ENCODE data around the gene ABHD2. TPM values are rescaled to one million over a fixed set of nuclear protein-coding genes. Genes with fewer than 3 reads are reported as not detected.

Gene ABHD2
- total RNA-seq, 2 experiments from 2014 or later, result 41.5 to 52.1 TPM

DNA sequence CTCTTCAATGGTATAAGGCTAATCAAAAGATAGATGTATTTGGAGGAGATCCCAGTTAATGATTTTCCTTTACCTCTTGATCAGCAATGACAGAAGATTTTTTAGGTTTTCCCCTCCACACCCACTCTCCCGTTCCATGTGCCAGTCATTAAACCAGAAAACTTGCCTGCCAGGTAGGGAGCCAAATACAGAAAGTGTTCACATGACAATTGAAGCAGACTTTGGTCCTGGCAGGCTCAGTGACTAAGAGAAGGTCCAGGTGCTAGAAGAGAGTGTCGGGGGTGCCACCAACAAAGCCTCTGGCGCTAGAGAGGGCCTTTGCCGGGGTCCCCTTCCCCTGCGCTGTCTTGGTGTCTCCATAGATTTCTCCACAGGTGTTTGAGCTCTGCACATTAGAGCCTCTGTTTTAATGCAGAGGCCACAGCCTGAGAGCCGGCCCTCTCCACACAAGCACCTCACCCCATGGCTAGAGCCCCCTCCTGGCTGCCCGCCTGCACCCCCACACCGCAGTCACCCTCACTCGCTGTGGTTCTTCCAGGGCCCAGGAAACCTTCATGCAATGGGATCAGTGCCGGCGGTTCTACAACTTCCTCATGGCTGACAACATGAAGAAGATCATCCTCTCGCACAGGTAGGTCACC, 96.8 kb downstream of the ABHD2 start:
- Mint-ChIP-seq H3K4me1 (peaks cover 19% of the 10 kb centered on the region), H3K9me3 (ENCODE audit: low read depth) (no peaks in the 10 kb centered on the region), H3K4me3 (no peak overlapping the region), H3K27me3 (no peaks in the 10 kb centered on the region), H3K27ac (no peak overlapping the region), H3K36me3 (ENCODE audit: low read depth) (peaks cover 23% of the 10 kb centered on the region)
- ATAC-seq (no peak), DNase-seq (no peak)
- intact Hi-C loops (cut with DNase I, micrococcal nuclease), result loop anchor here in 1 of 2 experiments (5.0 kb wide), 1 partner anchor 288 kb away; the partner anchor contains the start of gene HAPLN3
- POLR2A ChIA-PET, result interaction anchor here (0.6 kb wide), 1 partner anchor 159 kb away, joined by 3 read pairs; no protein-coding TSS in a partner anchor
- CTCF ChIA-PET, result no interaction called here

DNA sequence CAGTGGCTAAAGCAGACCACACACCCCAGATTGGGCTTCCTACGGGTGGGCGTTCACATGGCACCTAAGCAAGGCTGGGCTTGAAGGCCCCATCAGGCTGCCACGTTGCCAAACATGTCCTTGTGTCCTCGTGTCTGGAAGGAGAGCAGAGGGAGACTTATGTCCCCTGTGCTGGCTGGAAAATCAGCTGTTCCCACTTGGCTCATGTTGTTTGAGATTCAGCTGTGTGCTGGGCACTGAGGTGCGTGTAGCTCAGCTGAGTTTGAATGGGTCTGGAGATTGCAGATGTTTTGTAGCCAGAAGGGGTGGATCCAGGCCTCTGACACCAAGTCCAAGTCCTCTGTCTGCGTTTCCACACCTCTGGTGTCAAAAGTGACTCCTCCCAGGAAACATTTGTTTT, 98.5 kb downstream of the ABHD2 start:
- ChIA-PET POLR2A (no interaction called here), CTCF (interaction anchor here (0.6 to 1.9 kb wide), 4 partner anchors 9 to 54 kb away, joined by 3 to 9 read pairs (median 5); no protein-coding TSS in a partner anchor)
- ATAC-seq (no peak), DNase-seq (no peak)
- Mint-ChIP-seq H3K4me1 (peaks cover 6% of the 10 kb centered on the region), H3K9me3 (ENCODE audit: low read depth) (no peaks in the 10 kb centered on the region), H3K27ac (no peak overlapping the region), H3K36me3 (ENCODE audit: low read depth) (peaks cover 28% of the 10 kb centered on the region), H3K4me3 (no peak overlapping the region), H3K27me3 (no peaks in the 10 kb centered on the region)
- intact Hi-C loops (cut with DNase I, micrococcal nuclease), result no loop called here

DNA sequence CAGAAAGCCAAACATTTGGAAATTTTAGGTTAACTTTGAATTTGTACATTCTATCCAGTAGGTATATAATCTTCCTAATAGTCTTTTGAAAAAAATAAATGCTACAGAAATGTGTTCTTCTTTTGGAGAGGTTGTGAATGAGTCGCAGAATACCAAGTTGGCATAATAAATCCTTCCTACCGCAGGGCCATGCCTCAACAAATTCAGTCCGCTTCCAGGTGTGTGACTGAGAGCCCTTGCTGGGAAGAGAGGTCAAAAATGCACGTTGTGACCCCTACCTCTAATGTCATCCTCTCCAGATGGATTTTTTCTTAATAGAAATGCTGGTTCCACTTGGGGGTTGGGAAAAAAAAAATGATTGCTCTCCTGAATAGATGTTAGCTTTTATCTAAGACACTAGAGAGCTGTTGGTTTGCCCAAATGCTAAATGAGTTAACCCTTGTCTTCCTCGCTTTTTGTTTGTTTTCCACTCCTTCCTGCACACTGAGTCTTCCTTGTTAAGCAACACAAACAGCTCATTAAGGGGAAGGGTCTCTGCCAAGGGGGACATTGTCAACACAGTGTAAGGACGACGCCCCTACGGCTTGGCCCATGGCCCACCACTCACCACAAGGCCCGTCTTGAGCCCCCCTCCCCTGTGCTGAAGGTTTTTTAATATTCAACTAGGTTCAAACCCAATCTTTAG, 99.2 kb downstream of the ABHD2 start:
- Mint-ChIP-seq H3K4me1 (peaks cover 6% of the 10 kb centered on the region), H3K27ac (no peak overlapping the region)

DNA sequence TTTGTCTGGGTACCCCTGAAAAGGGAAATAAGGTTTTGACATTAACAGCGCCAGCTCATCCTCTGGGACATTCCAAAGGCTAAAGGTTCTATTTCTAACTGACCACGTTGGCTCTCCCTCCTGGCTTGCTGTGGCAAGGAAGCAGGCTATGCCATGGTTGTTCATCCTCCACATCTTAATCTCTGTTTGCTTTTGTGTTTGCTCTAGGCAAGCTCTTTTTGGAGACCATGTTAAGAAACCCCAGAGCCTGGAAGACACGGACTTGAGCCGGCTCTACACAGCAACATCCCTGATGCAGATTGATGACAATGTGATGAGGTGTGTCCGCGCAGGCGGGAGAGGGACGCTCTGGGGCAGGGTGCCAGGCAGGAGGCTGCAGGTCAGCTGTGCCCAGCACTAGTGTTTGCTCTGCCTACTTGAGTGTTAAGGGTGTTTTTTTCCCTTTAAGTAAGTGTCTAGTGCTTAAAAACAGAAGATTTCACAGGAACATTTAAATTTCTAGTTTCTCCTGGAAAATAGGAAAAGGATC, 99.8 kb downstream of the ABHD2 start:
- ChIA-PET CTCF (interaction anchor here (0.6 to 1.9 kb wide), 8 partner anchors 10 to 146 kb away, joined by 3 to 9 read pairs (median 4); partner anchors contain the start of gene POLG), POLR2A (no interaction called here)
- Mint-ChIP-seq H3K4me1 (peaks cover 9% of the 10 kb centered on the region), H3K9me3 (ENCODE audit: low read depth) (no peaks in the 10 kb centered on the region), H3K36me3 (ENCODE audit: low read depth) (peaks cover 31% of the 10 kb centered on the region), H3K27ac (peak overlapping the region; percentile 13), H3K4me3 (no peak overlapping the region), H3K27me3 (no peaks in the 10 kb centered on the region)
- no peak for DNase-seq
- no peak for ATAC-seq
- intact Hi-C loops (cut with DNase I, micrococcal nuclease), result no loop called here

More for the DNA sequence above, 99.2 kb downstream of the ABHD2 start:
- ATAC-seq (no peak), DNase-seq (no peak)
- no peaks in the 10 kb centered on the region for H3K9me3 Mint-ChIP-seq (ENCODE audit: low read depth)
- intact Hi-C loops (cut with DNase I, micrococcal nuclease), result no loop called here
- no peak overlapping the region for H3K4me3 Mint-ChIP-seq
- POLR2A ChIA-PET, result no interaction called here
- CTCF ChIA-PET, result interaction anchor here (0.6 to 1.9 kb wide), 9 partner anchors 9 to 147 kb away, joined by 3 to 9 read pairs (median 3); partner anchors contain the start of gene POLG
- H3K27me3 Mint-ChIP-seq, result no peaks in the 10 kb centered on the region
- peaks cover 28% of the 10 kb centered on the region for H3K36me3 Mint-ChIP-seq (ENCODE audit: low read depth)

- peaks cover 13% of the 10 kb centered on the region for H3K4me1 Mint-ChIP-seq
- no peaks in the 10 kb centered on the region for H3K9me3 Mint-ChIP-seq (ENCODE audit: low read depth)
- H3K27ac Mint-ChIP-seq, result no peak overlapping the region
- ChIA-PET POLR2A (no interaction called here), CTCF (interaction anchor here (0.9 kb wide), 1 partner anchor 134 kb away, joined by 3 read pairs; no protein-coding TSS in a partner anchor)
- DNase-seq (no peak), ATAC-seq (no peak)
- peaks cover 51% of the 10 kb centered on the region for H3K36me3 Mint-ChIP-seq (ENCODE audit: low read depth)
- intact Hi-C loops (cut with DNase I, micrococcal nuclease), result no loop called here
- no peak overlapping the region for H3K4me3 Mint-ChIP-seq
- no peaks in the 10 kb centered on the region for H3K27me3 Mint-ChIP-seq
These were observed 103.9 kb downstream of the ABHD2 start for GRCh38 chr15:89192136-89192535.

DNA sequence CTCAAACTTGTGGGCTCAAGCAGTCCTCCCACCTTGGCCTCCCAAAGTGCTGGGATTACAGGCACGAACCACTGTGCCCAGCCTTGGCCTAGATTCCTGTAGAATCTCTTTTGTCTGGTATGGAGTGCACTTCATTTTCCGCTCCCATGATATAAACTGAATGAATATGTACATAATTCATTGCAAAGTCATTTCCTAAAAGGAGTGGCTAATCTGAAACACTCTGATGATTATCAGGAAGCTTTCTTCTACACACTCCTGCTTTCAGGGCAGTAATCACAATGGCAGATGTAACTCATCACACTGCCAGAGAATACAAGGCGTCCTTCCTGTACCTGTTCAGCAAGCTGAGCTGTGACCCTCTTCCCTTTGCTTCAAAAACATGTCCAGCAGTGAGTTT, 104.5 kb downstream of the ABHD2 start:
- intact Hi-C loops (cut with DNase I, micrococcal nuclease), result no loop called here
- Mint-ChIP-seq H3K36me3 (ENCODE audit: low read depth) (peaks cover 53% of the 10 kb centered on the region), H3K9me3 (ENCODE audit: low read depth) (no peaks in the 10 kb centered on the region), H3K27me3 (no peaks in the 10 kb centered on the region), H3K27ac (no peak overlapping the region), H3K4me1 (peaks cover 19% of the 10 kb centered on the region), H3K4me3 (no peak overlapping the region)
- POLR2A ChIA-PET, result no interaction called here
- CTCF ChIA-PET, result interaction anchor here (0.7 to 6.7 kb wide), 3 partner anchors 14 to 289 kb away, joined by 3 to 57 read pairs (median 3); no protein-coding TSS in a partner anchor
- DNase-seq (no peak), ATAC-seq (no peak)

GRCh38 chr15:89194608-89195007, 106.4 kb downstream of the ABHD2 start:
- Mint-ChIP-seq H3K9me3 (ENCODE audit: low read depth) (no peaks in the 10 kb centered on the region), H3K4me1 (peaks cover 31% of the 10 kb centered on the region), H3K36me3 (ENCODE audit: low read depth) (peaks cover 48% of the 10 kb centered on the region), H3K27ac (no peak overlapping the region), H3K4me3 (no peak overlapping the region), H3K27me3 (no peaks in the 10 kb centered on the region)
- intact Hi-C loops (cut with DNase I, micrococcal nuclease), result no loop called here
- ChIA-PET CTCF (interaction anchor here (1.0 to 6.7 kb wide), 4 partner anchors 12 to 27 kb away, joined by 3 to 57 read pairs (median 12); no protein-coding TSS in a partner anchor), POLR2A (no interaction called here)
- DNase-seq (no peak), ATAC-seq (no peak)

- POLR2A ChIA-PET, result interaction anchor here (0.6 kb wide), 2 partner anchors 78 to 123 kb away, joined by 8 read pairs; no protein-coding TSS in a partner anchor
- intact Hi-C loops (cut with DNase I, micrococcal nuclease), result no loop called here
- H3K36me3 Mint-ChIP-seq (ENCODE audit: low read depth), result peaks cover 42% of the 10 kb centered on the region
- DNase-seq (no peak), ATAC-seq (no peak)
- CTCF ChIA-PET, result interaction anchor here (1.8 to 6.7 kb wide), 3 partner anchors 11 to 28 kb away, joined by 5 to 57 read pairs (median 19); no protein-coding TSS in a partner anchor
- H3K4me1 Mint-ChIP-seq, result peaks cover 31% of the 10 kb centered on the region
- H3K4me3 Mint-ChIP-seq, result no peak overlapping the region
- no peak overlapping the region for H3K27ac Mint-ChIP-seq
- H3K27me3 Mint-ChIP-seq, result no peaks in the 10 kb centered on the region
- H3K9me3 Mint-ChIP-seq (ENCODE audit: low read depth), result no peaks in the 10 kb centered on the region
These were observed 107.6 kb downstream of the ABHD2 start for GRCh38 chr15:89195836-89196235.

GRCh38 chr15:89196241-89196640, 108.0 kb downstream of the ABHD2 start:
- Mint-ChIP-seq H3K27me3 (no peaks in the 10 kb centered on the region), H3K9me3 (ENCODE audit: low read depth) (no peaks in the 10 kb centered on the region), H3K27ac (no peak overlapping the region), H3K36me3 (ENCODE audit: low read depth) (peaks cover 40% of the 10 kb centered on the region), H3K4me3 (no peak overlapping the region), H3K4me1 (peaks cover 31% of the 10 kb centered on the region)
- ChIA-PET POLR2A (interaction anchor here (0.6 kb wide), 2 partner anchors 79 to 122 kb away, joined by 8 read pairs; no protein-coding TSS in a partner anchor), CTCF (interaction anchor here (4.1 to 6.7 kb wide), 2 partner anchors 10 to 18 kb away, joined by 19 to 57 read pairs; no protein-coding TSS in a partner anchor)
- no peak for DNase-seq
- intact Hi-C loops (cut with DNase I, micrococcal nuclease), result no loop called here
- ATAC-seq, result no peak

GRCh38 chr15:89196994-89197393, 108.7 kb downstream of the ABHD2 start:
- H3K9me3 Mint-ChIP-seq (ENCODE audit: low read depth), result no peaks in the 10 kb centered on the region
- H3K27ac Mint-ChIP-seq, result peak overlapping the region; percentile 75
- intact Hi-C loops (cut with DNase I, micrococcal nuclease), result loop anchor here (1.0 kb wide), 2 partner anchors 17 to 30 kb away; no protein-coding TSS in a partner anchor
- CTCF ChIA-PET, result interaction anchor here (4.1 to 6.7 kb wide), 2 partner anchors 9 to 19 kb away, joined by 19 to 57 read pairs; no protein-coding TSS in a partner anchor
- peaks cover 31% of the 10 kb centered on the region for H3K4me1 Mint-ChIP-seq
- peaks cover 40% of the 10 kb centered on the region for H3K36me3 Mint-ChIP-seq (ENCODE audit: low read depth)
- H3K27me3 Mint-ChIP-seq, result no peaks in the 10 kb centered on the region
- ATAC-seq (peak; percentile 71), DNase-seq (peak; percentile 78)
- peak overlapping the region; percentile 4 for H3K4me3 Mint-ChIP-seq
- POLR2A ChIA-PET, result interaction anchor here (1.4 kb wide), 1 partner anchor 48 kb away, joined by 3 read pairs; no protein-coding TSS in a partner anchor

DNA sequence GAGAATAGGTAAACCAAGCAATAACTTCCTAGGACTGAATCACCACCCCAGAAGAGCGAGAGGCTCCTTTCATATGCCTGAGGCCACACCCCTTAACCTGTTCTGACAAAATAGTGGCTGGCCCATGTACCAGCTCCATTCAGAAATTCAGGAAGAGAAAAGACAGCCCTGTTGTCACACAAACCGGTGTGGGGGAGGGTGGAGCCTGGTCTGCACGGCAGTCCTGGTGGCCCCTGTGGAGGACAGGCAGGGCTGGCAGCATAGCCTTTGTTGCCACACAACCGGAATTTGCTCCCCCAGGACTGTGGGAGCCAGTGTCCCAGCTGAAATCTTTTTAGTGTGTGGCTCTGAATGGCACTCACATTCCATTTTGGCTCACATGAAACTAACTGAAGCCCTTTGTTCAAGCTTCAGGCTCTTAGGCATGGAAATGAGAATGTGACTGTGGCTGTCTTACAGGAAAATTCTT, 109.3 kb downstream of the ABHD2 start:
- H3K36me3 Mint-ChIP-seq (ENCODE audit: low read depth), result peaks cover 40% of the 10 kb centered on the region
- H3K4me1 Mint-ChIP-seq, result peaks cover 33% of the 10 kb centered on the region
- POLR2A ChIA-PET, result interaction anchor here (1.4 kb wide), 1 partner anchor 47 kb away, joined by 3 read pairs; no protein-coding TSS in a partner anchor
- intact Hi-C loops (cut with DNase I, micrococcal nuclease), result loop anchor here (1.0 kb wide), 2 partner anchors 17 to 30 kb away; no protein-coding TSS in a partner anchor
- no peaks in the 10 kb centered on the region for H3K9me3 Mint-ChIP-seq (ENCODE audit: low read depth)
- H3K27me3 Mint-ChIP-seq, result no peaks in the 10 kb centered on the region
- ATAC-seq, result peak; percentile 90
- peak overlapping the region; percentile 4 for H3K4me3 Mint-ChIP-seq
- CTCF ChIA-PET, result interaction anchor here (0.6 to 6.7 kb wide), 3 partner anchors 9 to 68 kb away, joined by 4 to 57 read pairs (median 19); no protein-coding TSS in a partner anchor
- DNase-seq, result peak; percentile 62
- H3K27ac Mint-ChIP-seq, result peak overlapping the region; percentile 75

All from activated CD4-positive, alpha-beta T cell treated with anti-CD3 and anti-CD28 coated beads for 36 hours (primary cell).